ENCODE measurements around the gene PTPRM.
"Not testable (repeated sequence)": the region's sequence is repeated elsewhere in the genome, so short reads cannot be mapped to it uniquely, and the experiment has no call there.

DNA sequence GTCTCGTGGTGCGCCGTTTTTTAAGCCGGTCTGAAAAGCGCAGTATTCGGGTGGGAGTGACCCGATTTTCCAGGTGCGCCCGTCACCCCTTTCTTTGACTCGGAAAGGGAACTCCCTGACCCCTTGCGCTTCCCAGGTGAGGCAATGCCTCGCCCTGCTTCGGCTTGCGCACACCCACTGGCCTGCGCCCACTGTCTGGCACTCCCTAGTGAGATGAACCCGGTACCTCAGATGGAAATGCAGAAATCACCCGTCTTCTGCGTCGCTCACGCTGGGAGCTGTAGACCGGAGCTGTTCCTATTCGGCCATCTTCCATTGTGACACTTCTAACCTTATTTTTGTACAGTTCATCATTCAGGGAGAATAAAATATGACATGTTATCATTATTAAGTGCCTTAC, 496.0 kb downstream of the PTPRM start:
- TF ChIP-seq RAD21 (conservative IDR thresholded peaks at IDR 0.05); TAF1 (IDR thresholded peaks at IDR 0.05; ENCODE audit: low read depth); EP300 (conservative IDR thresholded peaks at IDR 0.05; ENCODE audit: poor library complexity, severe bottlenecking); POLR2AphosphoS5 (IDR thresholded peaks at IDR 0.05); EZH2 (IDR thresholded peaks at IDR 0.05; ENCODE audit: borderline replicate concordance, insufficient read depth, low read length, poor library complexity, severe bottlenecking): not testable (repeated sequence)
- TF ChIP-seq, protein P1, sequence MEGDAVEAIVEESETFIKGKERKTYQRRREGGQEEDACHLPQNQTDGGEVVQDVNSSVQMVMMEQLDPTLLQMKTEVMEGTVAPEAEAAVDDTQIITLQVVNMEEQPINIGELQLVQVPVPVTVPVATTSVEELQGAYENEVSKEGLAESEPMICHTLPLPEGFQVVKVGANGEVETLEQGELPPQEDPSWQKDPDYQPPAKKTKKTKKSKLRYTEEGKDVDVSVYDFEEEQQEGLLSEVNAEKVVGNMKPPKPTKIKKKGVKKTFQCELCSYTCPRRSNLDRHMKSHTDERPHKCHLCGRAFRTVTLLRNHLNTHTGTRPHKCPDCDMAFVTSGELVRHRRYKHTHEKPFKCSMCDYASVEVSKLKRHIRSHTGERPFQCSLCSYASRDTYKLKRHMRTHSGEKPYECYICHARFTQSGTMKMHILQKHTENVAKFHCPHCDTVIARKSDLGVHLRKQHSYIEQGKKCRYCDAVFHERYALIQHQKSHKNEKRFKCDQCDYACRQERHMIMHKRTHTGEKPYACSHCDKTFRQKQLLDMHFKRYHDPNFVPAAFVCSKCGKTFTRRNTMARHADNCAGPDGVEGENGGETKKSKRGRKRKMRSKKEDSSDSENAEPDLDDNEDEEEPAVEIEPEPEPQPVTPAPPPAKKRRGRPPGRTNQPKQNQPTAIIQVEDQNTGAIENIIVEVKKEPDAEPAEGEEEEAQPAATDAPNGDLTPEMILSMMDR (IDR thresholded peaks at IDR 0.05; ENCODE audit: poor library complexity, severe bottlenecking), result not testable (repeated sequence)
